ENCODE measurements around the gene SBK2.

DNA sequence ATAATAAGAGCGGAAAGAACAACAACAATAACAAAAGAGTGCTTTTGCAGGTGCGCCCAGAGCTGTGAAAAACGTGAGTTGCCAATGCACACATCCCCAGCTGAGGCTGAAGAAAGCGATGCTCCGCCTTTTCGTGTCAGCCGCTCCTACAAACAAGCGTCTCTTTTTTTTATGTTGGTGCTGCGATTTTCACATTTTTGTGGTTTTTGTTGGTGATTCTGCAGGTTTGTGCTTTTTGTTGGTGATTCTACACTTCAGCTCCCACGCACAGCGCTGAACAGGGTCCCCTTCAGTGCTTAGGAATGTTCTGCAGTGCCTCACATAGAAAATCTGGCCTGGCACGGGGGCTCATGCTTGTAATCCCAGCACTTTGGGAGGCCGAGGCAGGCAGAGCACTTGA, 15.7 kb upstream of the SBK2 start:
- TF ChIP-seq, protein P1, sequence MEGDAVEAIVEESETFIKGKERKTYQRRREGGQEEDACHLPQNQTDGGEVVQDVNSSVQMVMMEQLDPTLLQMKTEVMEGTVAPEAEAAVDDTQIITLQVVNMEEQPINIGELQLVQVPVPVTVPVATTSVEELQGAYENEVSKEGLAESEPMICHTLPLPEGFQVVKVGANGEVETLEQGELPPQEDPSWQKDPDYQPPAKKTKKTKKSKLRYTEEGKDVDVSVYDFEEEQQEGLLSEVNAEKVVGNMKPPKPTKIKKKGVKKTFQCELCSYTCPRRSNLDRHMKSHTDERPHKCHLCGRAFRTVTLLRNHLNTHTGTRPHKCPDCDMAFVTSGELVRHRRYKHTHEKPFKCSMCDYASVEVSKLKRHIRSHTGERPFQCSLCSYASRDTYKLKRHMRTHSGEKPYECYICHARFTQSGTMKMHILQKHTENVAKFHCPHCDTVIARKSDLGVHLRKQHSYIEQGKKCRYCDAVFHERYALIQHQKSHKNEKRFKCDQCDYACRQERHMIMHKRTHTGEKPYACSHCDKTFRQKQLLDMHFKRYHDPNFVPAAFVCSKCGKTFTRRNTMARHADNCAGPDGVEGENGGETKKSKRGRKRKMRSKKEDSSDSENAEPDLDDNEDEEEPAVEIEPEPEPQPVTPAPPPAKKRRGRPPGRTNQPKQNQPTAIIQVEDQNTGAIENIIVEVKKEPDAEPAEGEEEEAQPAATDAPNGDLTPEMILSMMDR (conservative IDR thresholded peaks at IDR 0.05), result no peak
- no peak for TF ChIP-seq EZH2 (IDR thresholded peaks at IDR 0.05; ENCODE audit: low read depth)

All from PC-9 (cell line).